SH-SY5Y (cell line): ENCODE results near the gene HOXA10.

ENCODE experiments used
- GATA2 ChIP-seq: IDR thresholded peaks from 2 replicates; pipeline ENCODE4 v1.6.1; 2011; ENCODE audit warnings: mild to moderate bottlenecking, low read depth, low read length
- GATA3 ChIP-seq: IDR thresholded peaks from 2 replicates; pipeline ENCODE4 v1.6.1; 2011; ENCODE audit warnings: low read depth, mild to moderate bottlenecking, low read length, moderate library complexity

HOXA10 gene

DNA sequence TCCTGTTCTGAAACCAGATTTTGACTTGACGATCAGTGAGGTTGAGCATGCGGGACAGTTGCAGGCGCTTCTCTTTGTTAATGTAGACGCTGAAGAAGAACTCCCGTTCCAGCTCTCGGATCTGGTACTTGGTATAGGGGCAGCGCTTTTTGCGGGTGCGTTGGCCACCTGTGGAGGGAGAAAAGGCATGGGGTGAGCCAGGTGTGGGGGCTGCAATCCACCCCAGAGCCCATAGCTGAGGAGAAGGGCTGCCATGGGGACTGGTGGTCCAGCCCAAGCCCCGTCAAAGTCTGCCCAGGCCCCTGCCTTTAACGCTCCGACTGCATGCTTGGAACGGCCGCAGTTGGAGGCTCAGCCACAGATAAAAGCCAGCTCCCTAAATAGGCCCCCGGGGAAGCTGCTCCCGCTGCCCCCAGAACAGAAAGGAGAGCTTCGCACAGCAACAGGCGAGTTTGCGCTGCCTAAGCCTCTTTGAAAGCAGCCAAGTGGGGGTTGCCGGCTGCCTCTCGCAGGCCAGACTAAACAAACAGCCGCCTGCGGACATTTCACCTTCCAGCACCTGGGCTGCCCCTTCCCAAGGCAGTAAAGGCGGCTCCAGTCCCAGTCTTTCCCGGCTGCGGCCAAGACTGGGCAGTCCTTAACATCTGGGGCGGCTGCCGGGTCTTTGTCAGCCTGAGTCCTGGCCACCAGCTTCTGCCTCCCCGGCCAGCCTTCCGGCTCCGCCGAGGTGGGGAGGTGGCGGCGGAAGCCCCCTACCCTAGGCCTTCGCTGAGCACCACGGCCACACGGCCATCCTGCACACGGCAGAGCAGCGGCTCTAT lies 9.0 kb upstream of the HOXA10 start:
- TF ChIP-seq GATA2: no peak
- TF ChIP-seq GATA3: no peak

DNA sequence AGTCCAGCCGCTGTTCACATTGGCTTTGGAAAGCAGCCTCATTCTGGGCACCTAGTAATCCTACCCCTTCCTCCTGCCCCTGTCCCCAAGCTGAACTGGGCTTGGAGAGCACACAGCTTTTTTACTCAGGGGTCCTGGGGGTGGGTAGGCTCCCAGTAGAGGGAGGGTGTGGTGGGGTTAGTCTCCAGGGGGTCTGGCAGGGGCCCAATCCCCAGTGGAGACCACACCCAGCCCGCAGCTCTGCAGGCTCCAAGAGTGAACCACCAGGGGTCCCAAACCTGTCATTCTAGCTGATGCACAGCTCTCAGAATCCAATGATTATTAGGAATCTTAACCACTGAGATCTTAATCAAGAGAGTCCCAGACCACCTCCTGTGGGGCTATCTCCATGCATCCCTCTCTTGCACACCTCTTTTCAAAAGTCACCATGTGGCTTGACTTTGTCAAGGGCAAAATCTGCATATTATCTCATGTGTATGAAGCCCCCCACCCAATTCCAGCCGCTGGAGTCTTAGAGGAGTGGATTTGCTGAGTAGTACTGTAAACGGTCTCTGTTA lies 8.2 kb upstream of the HOXA10 start:
- no peak for TF ChIP-seq GATA2

DNA sequence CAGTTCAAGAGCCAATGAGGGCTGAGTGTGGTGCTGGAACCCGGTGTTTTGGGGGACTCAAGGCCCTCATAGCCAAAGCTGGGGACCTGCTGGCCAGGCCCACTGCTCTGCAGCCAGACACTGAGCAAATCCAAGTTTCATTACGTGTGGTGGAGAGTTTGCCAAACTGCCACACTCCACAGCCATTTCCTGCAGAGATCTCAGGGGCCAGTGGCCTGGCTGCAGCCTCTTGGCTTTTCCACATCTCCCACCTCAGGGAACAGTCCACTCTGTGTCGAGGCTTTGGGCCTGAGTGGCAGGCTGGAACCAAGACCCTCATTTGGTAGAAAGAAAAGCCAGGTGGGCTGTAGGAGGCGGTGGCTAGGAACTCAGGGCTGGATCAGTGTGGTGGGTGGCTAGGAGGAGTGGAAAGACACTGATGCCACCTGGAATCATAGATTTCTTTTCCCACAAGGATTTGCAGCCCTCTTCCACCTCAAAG lies 7.7 kb upstream of the HOXA10 start:
- TF ChIP-seq GATA3 (no peak), GATA2 (no peak)

DNA sequence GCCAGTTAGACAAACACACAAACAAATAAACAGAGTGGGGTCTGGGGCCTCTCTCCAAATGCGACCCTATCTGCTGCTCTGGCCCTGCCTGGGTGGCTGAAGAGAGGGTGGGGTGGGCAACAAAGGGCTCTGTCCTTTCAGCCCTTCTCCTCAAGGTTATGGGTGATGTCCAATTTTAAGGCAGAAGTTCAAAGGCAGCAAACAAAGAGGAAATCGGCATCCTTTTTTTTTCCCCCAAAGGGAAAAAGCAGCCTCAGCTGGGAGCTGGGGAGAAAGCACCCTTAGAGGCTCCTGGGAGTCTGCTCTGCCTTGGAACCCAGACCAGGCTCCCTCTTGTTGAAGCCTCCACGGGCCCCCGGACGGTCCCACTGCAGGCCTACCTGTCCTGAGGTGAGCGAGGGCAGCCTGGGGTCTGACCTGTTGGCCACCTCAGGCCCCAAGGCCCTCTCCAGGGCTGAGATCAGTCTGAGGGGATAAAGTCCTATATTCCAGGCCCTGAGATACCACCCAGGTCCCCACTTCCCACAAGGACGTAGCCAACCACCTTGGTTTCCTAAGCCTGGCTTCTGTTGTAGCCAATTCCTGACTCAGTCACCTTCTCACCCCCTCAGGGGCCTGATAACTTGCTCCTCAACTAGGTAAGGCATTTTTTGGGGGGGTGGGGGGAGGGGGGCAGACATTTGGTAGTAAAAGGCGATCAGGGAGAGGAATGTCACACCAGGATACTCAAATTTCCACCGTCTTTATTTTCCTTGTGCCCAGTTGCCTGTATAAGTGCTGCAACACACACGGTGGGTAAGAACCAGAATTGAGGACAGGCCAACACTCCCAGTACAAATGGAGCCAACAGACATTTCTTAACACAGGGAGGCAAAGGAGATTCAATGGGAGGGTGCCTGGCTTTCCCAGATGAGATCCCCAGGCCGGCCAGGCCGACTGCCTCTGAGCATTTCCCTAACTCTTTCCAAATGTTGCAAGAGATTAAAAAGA lies 6.6 kb upstream of the HOXA10 start:
- TF ChIP-seq GATA3 (no peak), GATA2 (no peak)

DNA sequence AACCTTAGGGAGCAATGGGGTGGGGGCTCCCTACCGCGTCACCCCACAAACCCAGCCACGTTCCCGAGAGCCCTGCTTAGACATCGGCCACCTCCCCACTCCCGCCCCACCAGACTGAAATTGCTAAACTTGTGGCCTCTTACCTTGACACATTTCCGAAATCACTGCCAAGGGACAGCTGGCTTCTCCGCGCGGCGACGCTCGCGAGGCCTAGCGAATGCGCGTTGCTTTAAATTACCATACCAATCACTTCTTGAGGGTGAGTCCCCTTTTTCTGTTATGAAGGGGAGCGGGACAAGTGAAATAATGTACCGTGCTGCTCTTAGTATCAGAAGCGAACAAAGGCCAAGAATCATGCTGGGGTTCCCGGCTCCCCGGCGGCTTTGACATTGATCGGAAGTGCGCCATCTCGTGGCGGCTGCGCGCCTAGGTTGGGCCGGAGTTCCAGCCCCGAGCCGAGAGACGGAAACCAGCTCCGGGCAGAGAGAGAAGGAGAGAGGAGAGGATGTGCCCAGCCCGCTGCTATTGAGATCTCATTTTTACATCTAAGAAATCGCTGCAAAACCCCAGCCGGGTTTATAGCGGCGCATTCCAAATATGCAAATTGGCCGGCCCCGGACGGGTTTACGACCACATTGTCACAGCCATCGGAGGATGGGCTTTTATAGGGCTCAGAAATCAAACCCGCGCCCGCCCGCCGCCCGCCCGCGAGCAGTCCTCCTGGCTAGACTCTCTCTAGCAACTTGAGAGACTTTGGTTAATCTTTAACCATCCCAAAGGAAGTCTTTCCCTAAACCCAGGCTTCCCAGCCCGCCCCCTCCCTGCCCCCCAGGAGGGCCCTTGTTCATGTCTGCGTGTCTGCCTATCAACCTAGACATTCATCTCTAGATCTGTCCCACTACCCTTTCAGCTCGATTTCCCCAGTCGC lies 5.6 kb upstream of the HOXA10 start:
- no peak for TF ChIP-seq GATA2

DNA sequence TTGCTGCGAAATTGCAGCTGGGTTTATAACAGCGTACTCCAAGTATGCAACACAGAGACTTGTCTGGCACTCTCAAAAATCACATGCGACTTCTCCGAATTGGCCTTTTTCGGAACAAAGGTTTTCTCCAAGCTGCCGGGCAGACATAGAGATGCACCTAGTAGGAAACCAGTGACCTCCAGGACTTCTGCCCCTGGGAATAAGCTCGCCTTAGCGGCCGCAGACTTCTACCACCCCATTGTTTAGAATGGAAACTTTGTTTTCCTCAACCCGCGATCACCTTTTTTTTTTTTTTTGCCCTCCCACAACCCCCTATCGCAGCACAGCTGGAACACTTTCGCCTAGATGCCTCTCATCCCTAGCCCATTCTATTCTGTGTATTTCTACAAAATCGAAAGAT lies 4.9 kb upstream of the HOXA10 start:
- TF ChIP-seq GATA2 (no peak), GATA3 (no peak)

DNA sequence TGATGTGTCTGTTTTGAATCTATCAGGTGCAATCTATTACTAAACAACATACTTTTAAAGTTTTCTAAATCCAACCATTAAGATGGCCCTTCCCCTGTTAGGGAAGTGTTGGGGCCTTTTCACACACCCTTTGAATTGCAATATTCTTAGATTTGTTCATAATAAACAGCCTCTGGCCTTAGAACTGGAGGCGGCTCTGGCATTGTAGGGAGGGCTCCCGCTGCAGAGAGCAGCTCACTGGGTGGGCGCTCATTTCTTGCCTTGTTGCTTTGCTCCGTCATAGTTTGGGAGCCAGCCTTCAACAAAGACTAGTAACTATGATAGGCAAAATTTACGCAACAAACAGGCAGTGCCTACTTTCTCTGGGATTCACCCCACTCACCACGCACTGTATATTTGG lies 4.2 kb upstream of the HOXA10 start:
- no peak for TF ChIP-seq GATA2
- TF ChIP-seq GATA3: no peak

DNA sequence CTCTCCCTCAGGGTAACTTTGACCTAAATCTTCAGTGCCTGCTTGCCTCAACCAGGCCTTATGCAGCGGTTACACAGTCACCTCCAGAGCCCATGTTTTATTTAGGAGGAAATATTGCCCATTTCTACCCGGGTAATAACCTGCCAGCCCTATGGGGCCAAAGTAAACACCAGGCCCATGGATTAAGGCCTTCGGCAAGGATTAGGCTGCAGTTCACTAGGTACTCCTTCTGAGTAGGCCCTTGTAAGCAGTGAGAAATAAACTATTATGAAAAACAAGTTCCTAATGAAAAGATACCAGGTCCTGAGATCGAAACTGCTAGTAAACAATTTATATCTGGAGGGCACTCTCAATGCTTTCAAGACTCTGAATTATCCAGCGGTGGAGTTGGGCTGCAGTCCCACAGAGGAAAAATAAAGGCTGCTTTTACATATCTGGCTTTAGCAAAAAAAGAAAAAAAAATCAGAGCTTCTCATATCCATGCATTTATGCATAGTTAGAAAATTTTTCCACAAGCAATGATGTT lies 3.7 kb upstream of the HOXA10 start:
- TF ChIP-seq GATA2: no peak
- TF ChIP-seq GATA3: no peak

DNA sequence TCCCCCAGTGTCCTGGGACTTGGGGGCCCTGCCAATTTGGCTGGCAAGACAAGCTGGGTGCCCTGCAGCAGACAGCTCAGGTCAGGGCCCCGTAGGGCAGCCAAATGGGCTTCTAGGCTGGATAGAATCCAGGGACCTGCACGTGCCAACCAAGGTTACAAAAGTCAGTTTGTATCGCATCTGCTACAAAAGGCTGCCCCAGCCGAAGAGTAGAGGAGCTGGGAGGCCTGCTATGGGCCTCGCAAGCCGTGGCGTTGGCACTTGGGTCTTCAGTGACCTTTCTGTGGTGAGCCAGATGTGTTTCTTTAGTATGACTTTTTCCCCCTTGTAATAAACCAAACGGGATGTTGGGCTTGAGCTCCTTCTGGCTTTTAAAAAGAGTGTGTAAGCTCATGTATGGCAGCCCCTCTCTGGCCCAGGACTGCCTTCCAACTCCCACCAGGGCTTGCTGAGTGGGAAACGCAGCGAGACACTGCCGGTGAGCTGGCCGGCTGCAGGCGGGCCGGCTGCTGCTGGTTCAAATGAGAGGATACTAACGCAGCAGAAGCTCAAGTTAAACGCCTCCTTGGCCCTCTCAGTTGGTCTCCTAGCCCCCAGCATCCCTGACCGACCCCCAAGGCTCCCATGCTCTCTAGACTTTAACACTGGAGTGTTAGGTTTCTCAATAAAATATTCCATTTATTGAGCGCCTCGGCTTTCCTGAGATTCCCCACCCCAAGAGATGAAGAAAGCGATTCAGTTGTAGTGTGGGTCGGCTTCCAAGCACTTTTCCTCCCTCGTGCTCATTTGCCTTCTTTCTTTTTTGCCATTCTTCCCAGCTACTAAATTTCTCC lies 3.1 kb upstream of the HOXA10 start:
- TF ChIP-seq GATA3 (no peak), GATA2 (no peak)

DNA sequence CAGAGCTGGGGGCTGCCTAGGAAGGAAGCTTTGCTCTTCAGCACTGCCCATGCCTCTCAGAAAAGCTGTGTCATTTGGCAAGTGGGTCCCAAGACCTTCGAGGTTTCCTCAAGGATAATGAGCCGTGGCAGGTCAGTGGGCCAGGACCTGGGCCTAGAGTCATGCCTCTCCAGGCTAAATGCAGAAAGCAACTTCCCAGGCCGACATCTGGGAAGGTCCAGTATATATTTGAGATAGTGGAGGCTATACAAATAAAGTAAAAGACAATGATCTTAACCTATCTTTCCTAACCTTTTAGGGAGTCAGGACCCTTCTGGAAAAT lies 2.4 kb upstream of the HOXA10 start:
- no peak for TF ChIP-seq GATA3
- TF ChIP-seq GATA2: no peak

DNA sequence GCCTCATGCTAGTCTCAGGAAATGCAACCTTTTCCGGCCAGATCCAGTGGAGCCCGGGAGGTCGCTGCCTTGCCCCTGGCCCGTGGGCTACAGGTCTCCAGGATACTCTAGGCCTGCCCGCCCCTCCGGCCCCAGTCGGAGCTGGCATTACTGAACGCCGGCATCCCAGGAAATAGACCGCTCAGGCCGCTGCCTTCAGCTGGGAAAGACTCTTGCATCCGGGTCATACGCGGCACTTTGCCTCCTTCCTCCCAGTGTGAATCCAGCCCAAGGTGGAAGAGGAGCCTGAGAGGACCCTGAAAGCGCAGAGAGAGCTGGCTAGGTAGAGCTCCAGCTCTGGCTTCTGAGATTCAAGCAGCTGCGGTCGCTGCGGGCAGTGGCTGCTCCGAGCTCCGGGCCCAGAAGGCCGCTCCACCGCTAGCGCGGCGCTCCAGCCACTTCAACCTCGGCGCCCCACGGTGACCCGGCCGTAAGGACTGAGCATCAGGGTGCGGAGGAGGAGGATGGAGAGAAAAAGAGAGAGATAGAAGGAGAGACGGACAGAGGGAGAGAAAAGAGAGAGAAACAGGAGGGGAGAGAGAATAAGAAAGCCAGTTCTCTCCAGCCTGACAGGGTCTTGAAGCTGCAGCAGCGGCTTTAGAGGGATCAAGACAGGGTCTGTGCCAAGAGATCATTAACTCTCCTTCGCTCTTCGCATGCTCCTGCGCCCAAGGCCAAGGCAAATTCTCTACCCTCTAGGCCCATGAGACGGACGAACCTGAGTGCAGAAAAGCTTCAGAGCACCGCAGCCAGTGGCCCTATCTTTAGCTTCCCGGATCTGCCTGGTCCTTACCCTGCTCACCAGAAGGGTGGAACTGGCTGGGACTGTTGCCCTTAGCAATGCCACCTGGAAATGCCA lies 1.8 kb upstream of the HOXA10 start:
- TF ChIP-seq GATA3 (no peak), GATA2 (no peak)

DNA sequence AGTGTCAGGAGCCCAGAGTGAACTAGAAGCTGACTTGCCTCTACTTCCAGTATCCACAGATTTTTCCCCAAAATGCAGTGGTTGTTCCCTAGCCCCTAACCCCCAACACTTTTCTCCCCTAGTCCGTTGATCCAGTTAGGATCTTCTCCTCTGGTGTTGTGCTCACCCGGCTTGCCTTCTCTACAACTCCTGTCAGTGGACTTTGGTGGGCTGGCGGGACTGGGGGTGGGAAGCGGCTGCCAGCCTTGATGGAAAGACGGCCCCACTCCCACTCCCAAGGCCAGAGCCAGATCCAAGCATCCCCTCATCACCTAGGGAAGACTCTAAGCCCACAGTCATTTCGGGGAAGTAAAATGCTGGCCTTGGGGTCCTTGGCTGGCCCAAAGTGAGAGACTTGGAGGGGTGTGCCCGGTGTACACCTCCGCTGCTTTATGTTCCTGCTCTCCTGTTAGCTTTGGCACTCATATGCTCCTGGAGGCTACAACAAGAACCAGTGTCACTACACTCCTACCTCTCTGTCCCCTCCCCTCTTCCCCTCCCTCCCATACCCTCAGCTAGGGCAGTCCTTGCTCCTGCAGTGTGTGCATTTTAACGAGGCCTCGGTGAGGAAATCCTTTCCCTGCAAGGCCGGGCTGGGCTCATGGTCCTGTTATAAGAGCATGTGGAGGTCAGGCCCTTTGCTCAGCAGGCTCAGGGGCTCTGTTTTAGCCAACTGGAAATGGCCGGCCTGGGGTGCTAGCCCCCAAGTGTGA lies 930 bp upstream of the HOXA10 start:
- TF ChIP-seq GATA2 (no peak), GATA3 (no peak)

DNA sequence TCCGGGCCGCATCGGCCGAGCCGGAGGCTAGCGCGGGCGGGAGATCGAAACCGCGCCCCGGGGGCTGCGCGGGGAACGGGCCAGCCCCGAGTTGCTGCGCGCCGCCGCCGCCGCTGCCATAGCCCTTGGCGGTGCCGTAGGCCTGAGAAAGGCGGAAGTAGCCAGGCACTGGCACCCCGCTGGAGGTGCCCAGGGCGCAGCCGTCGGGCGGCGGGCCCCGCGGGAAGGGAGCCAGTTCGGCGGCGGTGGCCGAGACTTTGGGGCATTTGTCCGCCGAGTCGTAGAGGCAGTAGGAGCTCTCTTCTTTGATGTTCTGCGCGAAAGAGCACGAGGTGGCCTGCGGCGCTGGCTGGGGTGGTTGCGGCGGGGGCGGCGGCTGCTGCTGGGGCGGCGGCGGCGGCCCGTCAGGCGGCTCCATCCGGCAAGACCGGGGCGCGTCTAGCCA lies 587 bp downstream of the HOXA10 start:
- no peak for TF ChIP-seq GATA2
- TF ChIP-seq GATA3: no peak
